Measurements from ENCODE around the gene CDON.

CDON gene

GRCh38 chr11:125974284-125974683 lies 88.4 kb downstream of the CDON start:
- Histone ChIP-seq H2BK5ac (ENCODE audit: low read length) (no peak overlapping the region), H3K79me1 (ENCODE audit: low read length) (no peaks in the 10 kb centered on the region), H3K4me1 (ENCODE audit: control insufficient read depth, low read depth, low read length) (no peaks in the 10 kb centered on the region), H3K4ac (ENCODE audit: low read depth, low read length) (no peak overlapping the region), H2BK15ac (replicated peaks; ENCODE audit: low read depth) (no peak overlapping the region), H3K27ac (ENCODE audit: low read depth, low read length) (no peak overlapping the region), H3K4me3 (ENCODE audit: low read length) (no peak overlapping the region), H4K5ac (ENCODE audit: low read length) (no peak overlapping the region), H3K36me3 (ENCODE audit: control insufficient read depth, insufficient read depth, low read length) (no peaks in the 10 kb centered on the region), H3K56ac (ENCODE audit: low read length) (no peak overlapping the region), H3K9ac (ENCODE audit: low read length) (no peak overlapping the region), H3K4me2 (ENCODE audit: low read length) (no peak overlapping the region), H3K79me2 (ENCODE audit: control insufficient read depth, insufficient read depth, low read length) (no peaks in the 10 kb centered on the region), H3K27me3 (ENCODE audit: insufficient read depth, low read length, poor library complexity) (no peaks in the 10 kb centered on the region), H3K23ac (ENCODE audit: low read length) (no peak overlapping the region), H3K18ac (ENCODE audit: low read length) (no peak overlapping the region), H2BK120ac (ENCODE audit: low read depth, low read length) (no peak overlapping the region), H2AK5ac (ENCODE audit: low read length) (no peak overlapping the region), H4K8ac (ENCODE audit: low read depth, low read length) (no peak overlapping the region)
- no peak for DNase-seq

GRCh38 chr11:125971618-125972017 lies 91.0 kb downstream of the CDON start:
- no peak overlapping the region for H2AK5ac ChIP-seq (ENCODE audit: low read length)
- H3K4me3 ChIP-seq (ENCODE audit: low read length) = no peak overlapping the region
- H2BK5ac ChIP-seq (ENCODE audit: low read length) = no peak overlapping the region
- H3K36me3 ChIP-seq (ENCODE audit: control insufficient read depth, insufficient read depth, low read length) = no peaks in the 10 kb centered on the region
- no peaks in the 10 kb centered on the region for H3K79me2 ChIP-seq (ENCODE audit: control insufficient read depth, insufficient read depth, low read length)
- H3K23ac ChIP-seq (ENCODE audit: low read length) = no peak overlapping the region
- H4K8ac ChIP-seq (ENCODE audit: low read depth, low read length) = no peak overlapping the region
- H3K79me1 ChIP-seq (ENCODE audit: low read length) = no peaks in the 10 kb centered on the region
- no peak overlapping the region for H3K9ac ChIP-seq (ENCODE audit: low read length)
- H3K27me3 ChIP-seq (ENCODE audit: insufficient read depth, low read length, poor library complexity) = no peaks in the 10 kb centered on the region
- no peak overlapping the region for H3K18ac ChIP-seq (ENCODE audit: low read length)
- H4K5ac ChIP-seq (ENCODE audit: low read length) = no peak overlapping the region
- DNase-seq = peak; percentile 11
- no peaks in the 10 kb centered on the region for H3K4me1 ChIP-seq (ENCODE audit: control insufficient read depth, low read depth, low read length)
- H3K27ac ChIP-seq (ENCODE audit: low read depth, low read length) = no peak overlapping the region
- no CpG with 5 or more reads among the region's 6 CpGs for WGBS (ENCODE audit: extremely low coverage, insufficient coverage, low lambda C conversion rate)
- H3K56ac ChIP-seq (ENCODE audit: low read length) = no peak overlapping the region
- H3K4me2 ChIP-seq (ENCODE audit: low read length) = no peak overlapping the region
- no peak overlapping the region for H3K4ac ChIP-seq (ENCODE audit: low read depth, low read length)
- no peak overlapping the region for H2BK15ac ChIP-seq (replicated peaks; ENCODE audit: low read depth)
- H2BK120ac ChIP-seq (ENCODE audit: low read depth, low read length) = no peak overlapping the region

GRCh38 chr11:125968354-125968753 lies 94.3 kb downstream of the CDON start:
- Histone ChIP-seq H3K27ac (ENCODE audit: low read depth, low read length) (no peak overlapping the region), H2AK5ac (ENCODE audit: low read length) (no peak overlapping the region), H2BK15ac (replicated peaks; ENCODE audit: low read depth) (no peak overlapping the region), H3K36me3 (ENCODE audit: control insufficient read depth, insufficient read depth, low read length) (no peaks in the 10 kb centered on the region), H3K18ac (ENCODE audit: low read length) (no peak overlapping the region), H3K23ac (ENCODE audit: low read length) (no peak overlapping the region), H3K79me1 (ENCODE audit: low read length) (no peaks in the 10 kb centered on the region), H3K79me2 (ENCODE audit: control insufficient read depth, insufficient read depth, low read length) (no peaks in the 10 kb centered on the region), H3K4ac (ENCODE audit: low read depth, low read length) (no peak overlapping the region), H2BK120ac (ENCODE audit: low read depth, low read length) (no peak overlapping the region), H3K4me1 (ENCODE audit: control insufficient read depth, low read depth, low read length) (no peaks in the 10 kb centered on the region), H3K9ac (ENCODE audit: low read length) (no peak overlapping the region), H2BK5ac (ENCODE audit: low read length) (no peak overlapping the region), H3K4me3 (ENCODE audit: low read length) (no peak overlapping the region), H3K27me3 (ENCODE audit: insufficient read depth, low read length, poor library complexity) (no peaks in the 10 kb centered on the region), H3K56ac (ENCODE audit: low read length) (no peak overlapping the region), H4K8ac (ENCODE audit: low read depth, low read length) (no peak overlapping the region), H3K4me2 (ENCODE audit: low read length) (no peak overlapping the region), H4K5ac (ENCODE audit: low read length) (no peak overlapping the region)
- no CpG with 5 or more reads among the region's 7 CpGs for WGBS (ENCODE audit: extremely low coverage, insufficient coverage, low lambda C conversion rate)
- no peak for DNase-seq

- no peak overlapping the region for H2BK5ac ChIP-seq (ENCODE audit: low read length)
- no peak overlapping the region for H3K23ac ChIP-seq (ENCODE audit: low read length)
- no peak for DNase-seq
- no peaks in the 10 kb centered on the region for H3K4me1 ChIP-seq (ENCODE audit: control insufficient read depth, low read depth, low read length)
- no peak overlapping the region for H4K5ac ChIP-seq (ENCODE audit: low read length)
- H3K4me2 ChIP-seq (ENCODE audit: low read length) = no peak overlapping the region
- no peak overlapping the region for H3K9ac ChIP-seq (ENCODE audit: low read length)
- no peak overlapping the region for H4K8ac ChIP-seq (ENCODE audit: low read depth, low read length)
- no peaks in the 10 kb centered on the region for H3K27me3 ChIP-seq (ENCODE audit: insufficient read depth, low read length, poor library complexity)
- no peaks in the 10 kb centered on the region for H3K79me2 ChIP-seq (ENCODE audit: control insufficient read depth, insufficient read depth, low read length)
- no peak overlapping the region for H3K56ac ChIP-seq (ENCODE audit: low read length)
- no peaks in the 10 kb centered on the region for H3K36me3 ChIP-seq (ENCODE audit: control insufficient read depth, insufficient read depth, low read length)
- no peak overlapping the region for H3K18ac ChIP-seq (ENCODE audit: low read length)
- H2BK120ac ChIP-seq (ENCODE audit: low read depth, low read length) = no peak overlapping the region
- H3K27ac ChIP-seq (ENCODE audit: low read depth, low read length) = no peak overlapping the region
- no peak overlapping the region for H3K4ac ChIP-seq (ENCODE audit: low read depth, low read length)
- H3K79me1 ChIP-seq (ENCODE audit: low read length) = no peaks in the 10 kb centered on the region
- no peak overlapping the region for H3K4me3 ChIP-seq (ENCODE audit: low read length)
- no CpG with 5 or more reads among the region's 4 CpGs for WGBS (ENCODE audit: extremely low coverage, insufficient coverage, low lambda C conversion rate)
- no peak overlapping the region for H2BK15ac ChIP-seq (replicated peaks; ENCODE audit: low read depth)
- no peak overlapping the region for H2AK5ac ChIP-seq (ENCODE audit: low read length)
Observed at GRCh38 chr11:125967515-125967914, 95.2 kb downstream of the CDON start.

- Histone ChIP-seq H2BK15ac (replicated peaks; ENCODE audit: low read depth) (no peak overlapping the region), H3K9ac (ENCODE audit: low read length) (no peak overlapping the region), H3K4me3 (ENCODE audit: low read length) (no peak overlapping the region), H4K8ac (ENCODE audit: low read depth, low read length) (no peak overlapping the region), H3K79me2 (ENCODE audit: control insufficient read depth, insufficient read depth, low read length) (no peaks in the 10 kb centered on the region), H2BK120ac (ENCODE audit: low read depth, low read length) (no peak overlapping the region), H3K18ac (ENCODE audit: low read length) (no peak overlapping the region), H2AK5ac (ENCODE audit: low read length) (no peak overlapping the region), H3K4me2 (ENCODE audit: low read length) (no peak overlapping the region), H4K5ac (ENCODE audit: low read length) (no peak overlapping the region), H3K79me1 (ENCODE audit: low read length) (no peaks in the 10 kb centered on the region), H2BK5ac (ENCODE audit: low read length) (no peak overlapping the region), H3K27ac (ENCODE audit: low read depth, low read length) (no peak overlapping the region), H3K56ac (ENCODE audit: low read length) (no peak overlapping the region), H3K4me1 (ENCODE audit: control insufficient read depth, low read depth, low read length) (no peaks in the 10 kb centered on the region), H3K4ac (ENCODE audit: low read depth, low read length) (no peak overlapping the region), H3K36me3 (ENCODE audit: control insufficient read depth, insufficient read depth, low read length) (no peaks in the 10 kb centered on the region), H3K23ac (ENCODE audit: low read length) (no peak overlapping the region), H3K27me3 (ENCODE audit: insufficient read depth, low read length, poor library complexity) (no peaks in the 10 kb centered on the region)
- DNase-seq = peak; percentile 43
- WGBS (ENCODE audit: extremely low coverage, insufficient coverage, low lambda C conversion rate) = no CpG with 5 or more reads among the region's 6 CpGs
Observed at GRCh38 chr11:125960771-125961170, 101.9 kb downstream of the CDON start.

- DNase-seq = no peak
- Histone ChIP-seq H4K5ac (ENCODE audit: low read length) (no peak overlapping the region), H2AK5ac (ENCODE audit: low read length) (no peak overlapping the region), H3K23ac (ENCODE audit: low read length) (no peak overlapping the region), H3K18ac (ENCODE audit: low read length) (no peak overlapping the region), H3K9ac (ENCODE audit: low read length) (no peak overlapping the region), H3K36me3 (ENCODE audit: control insufficient read depth, insufficient read depth, low read length) (no peaks in the 10 kb centered on the region), H2BK15ac (replicated peaks; ENCODE audit: low read depth) (no peak overlapping the region), H3K27me3 (ENCODE audit: insufficient read depth, low read length, poor library complexity) (no peaks in the 10 kb centered on the region), H4K8ac (ENCODE audit: low read depth, low read length) (no peak overlapping the region), H3K4me2 (ENCODE audit: low read length) (no peak overlapping the region), H3K4ac (ENCODE audit: low read depth, low read length) (no peak overlapping the region), H3K79me2 (ENCODE audit: control insufficient read depth, insufficient read depth, low read length) (no peaks in the 10 kb centered on the region), H3K27ac (ENCODE audit: low read depth, low read length) (no peak overlapping the region), H3K56ac (ENCODE audit: low read length) (no peak overlapping the region), H2BK120ac (ENCODE audit: low read depth, low read length) (no peak overlapping the region), H3K79me1 (ENCODE audit: low read length) (no peaks in the 10 kb centered on the region), H2BK5ac (ENCODE audit: low read length) (no peak overlapping the region), H3K4me3 (ENCODE audit: low read length) (no peak overlapping the region), H3K4me1 (ENCODE audit: control insufficient read depth, low read depth, low read length) (no peaks in the 10 kb centered on the region)
- WGBS (ENCODE audit: extremely low coverage, insufficient coverage, low lambda C conversion rate) = no CpG with 5 or more reads among the region's 10 CpGs
Observed at GRCh38 chr11:125959931-125960330, 102.7 kb downstream of the CDON start.
